Right ventricle myocardium superior (tissue), 1 donor: Measurements from ENCODE around the gene STRADA. TPM values are rescaled to one million over a fixed set of nuclear protein-coding genes. Genes with fewer than 3 reads are reported as not detected.

Source experiments
- ATAC-seq: fragments of 200-7000 bp; cut with Tn5 transposase; one replicate; pipeline ENCODE4 v1.9.1; 2020; ENCODE audit warnings: mild to moderate bottlenecking; ENCODE audit not compliant: poor library complexity
- DNase-seq: peaks from one replicate; pipeline ENCODE4 v3.0.0-alpha.2; 2020
- intact Hi-C: fragments of 100-400 bp; cut with DNase I; formaldehyde crosslinking; loops from one replicate; pipeline ENCODE4 v1.11.2; 2022
- total RNA-seq: library from RNA; stranded (reverse); fragmentation: NEBNext Ultra II Directional; extraction: Animal tissue kit (Norgen Biotek cat#: 25700); gene quantifications from one replicate; pipeline ENCODE4 v1.2.1, GENCODE V29; 2021
- donor health status: DM: no; HTN: yes; CAD: no; lungs with severe emphysema.

Gene STRADA
- total RNA-seq, 1 donor from 2014 or later, result 14.7 TPM

- DNase-seq (no peak), ATAC-seq (no peak)
- intact Hi-C loops, result no loop called here
Measured at GRCh38 chr17:63694950-63695773, 46.4 kb downstream of the STRADA start.

DNA sequence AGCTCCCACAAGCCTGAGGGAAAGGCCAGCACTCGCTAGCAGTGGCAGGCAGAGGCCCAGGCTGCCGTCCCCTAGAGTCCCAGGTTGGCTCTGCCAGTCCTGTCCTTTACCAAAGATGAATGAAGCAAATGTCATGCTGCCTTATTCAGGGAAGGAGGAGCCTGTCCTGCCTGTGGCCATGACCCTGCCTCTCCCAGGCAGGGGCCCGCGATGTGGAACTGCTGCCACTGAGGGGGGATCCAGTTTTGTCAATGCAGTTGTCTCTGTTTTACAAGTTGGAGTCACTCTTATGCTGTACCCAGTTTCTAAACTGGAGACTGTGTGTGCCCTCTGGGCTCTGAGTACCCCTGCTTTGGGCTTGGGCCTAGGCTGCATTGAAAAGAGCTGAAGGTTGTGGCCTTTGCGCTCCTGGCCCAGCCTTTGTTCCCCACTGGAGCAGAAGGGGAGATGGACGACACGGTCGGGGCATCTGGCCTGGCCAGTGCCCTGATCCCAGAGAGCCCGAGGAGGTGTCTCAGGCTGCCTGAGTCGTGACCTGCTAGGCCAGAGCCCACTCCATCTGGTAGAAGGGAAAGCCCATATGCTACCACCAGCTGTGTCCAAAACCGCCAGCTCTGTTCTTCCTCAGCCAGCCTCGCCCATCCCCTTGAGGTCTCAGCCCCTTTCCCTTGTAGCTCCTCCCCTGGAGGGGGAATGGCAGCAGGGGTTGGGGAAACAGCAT, 47.2 kb downstream of the STRADA start:
- DNase-seq (no peak), ATAC-seq (no peak)
- intact Hi-C loops, result no loop called here

- no peak for DNase-seq
- intact Hi-C loops, result no loop called here
- no peak for ATAC-seq
Measured at GRCh38 chr17:63693411-63694113, 48.0 kb downstream of the STRADA start.

GRCh38 chr17:63692195-63692816, 49.3 kb downstream of the STRADA start:
- no peak for ATAC-seq
- DNase-seq, result no peak
- intact Hi-C loops, result no loop called here

DNA sequence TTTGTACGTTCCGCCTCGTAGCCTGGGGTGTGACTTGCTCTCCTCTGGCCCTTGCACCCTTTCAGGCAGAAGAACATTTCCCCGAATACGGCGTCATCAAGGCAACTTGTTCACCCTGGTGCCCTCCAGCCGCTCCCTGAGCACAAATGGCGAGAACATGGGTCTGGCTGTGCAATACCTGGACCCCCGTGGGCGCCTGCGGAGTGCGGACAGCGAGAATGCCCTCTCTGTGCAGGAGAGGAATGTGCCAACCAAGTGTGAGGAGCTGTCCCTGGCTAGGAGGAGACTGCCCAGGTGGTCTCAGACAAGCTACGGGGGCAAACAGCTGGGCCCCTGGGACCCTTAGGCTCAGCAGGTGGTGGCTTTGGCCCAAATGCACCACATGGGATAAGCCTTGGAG, 52.1 kb downstream of the STRADA start:
- intact Hi-C loops, result no loop called here
- no peak for DNase-seq
- no peak for ATAC-seq

- ATAC-seq (no peak), DNase-seq (no peak)
- intact Hi-C loops, result no loop called here
Measured at GRCh38 chr17:63688396-63689020, 53.1 kb downstream of the STRADA start.

- DNase-seq, result no peak
- intact Hi-C loops, result no loop called here
- no peak for ATAC-seq
Measured at GRCh38 chr17:63686138-63686685, 55.4 kb downstream of the STRADA start.

GRCh38 chr17:63685578-63685977, 56.0 kb downstream of the STRADA start:
- DNase-seq, result no peak
- intact Hi-C loops, result no loop called here
- ATAC-seq, result no peak

DNA sequence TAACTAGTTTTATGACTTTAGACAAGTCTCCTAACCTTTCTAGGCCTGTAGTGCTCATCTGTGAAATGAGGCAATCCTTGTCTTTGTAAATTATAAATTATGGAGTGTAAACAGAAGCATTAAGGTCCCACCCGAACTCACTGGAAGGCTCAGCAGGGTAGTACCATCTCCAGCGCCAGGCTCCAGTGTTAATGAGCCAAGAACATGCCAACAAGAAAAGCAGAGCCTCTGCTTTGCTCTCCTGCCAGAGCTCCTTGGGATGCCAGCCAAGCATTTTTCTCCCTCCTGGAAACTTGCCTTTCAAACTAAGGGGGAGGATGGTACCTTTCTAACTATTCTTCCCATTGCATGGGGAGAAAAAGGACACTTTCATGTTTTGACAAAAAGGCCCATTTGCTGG, 56.6 kb downstream of the STRADA start:
- ATAC-seq (peak; percentile 57), DNase-seq (no peak)
- intact Hi-C loops, result no loop called here

- no peak for ATAC-seq
- no peak for DNase-seq
- intact Hi-C loops, result no loop called here
Measured at GRCh38 chr17:63682981-63683380, 58.6 kb downstream of the STRADA start.

- intact Hi-C loops, result no loop called here
- ATAC-seq (no peak), DNase-seq (no peak)
Measured at GRCh38 chr17:63682441-63682840, 59.2 kb downstream of the STRADA start.

GRCh38 chr17:63681530-63681929, 60.1 kb downstream of the STRADA start:
- ATAC-seq (peak; percentile 26), DNase-seq (no peak)
- intact Hi-C loops, result no loop called here

DNA sequence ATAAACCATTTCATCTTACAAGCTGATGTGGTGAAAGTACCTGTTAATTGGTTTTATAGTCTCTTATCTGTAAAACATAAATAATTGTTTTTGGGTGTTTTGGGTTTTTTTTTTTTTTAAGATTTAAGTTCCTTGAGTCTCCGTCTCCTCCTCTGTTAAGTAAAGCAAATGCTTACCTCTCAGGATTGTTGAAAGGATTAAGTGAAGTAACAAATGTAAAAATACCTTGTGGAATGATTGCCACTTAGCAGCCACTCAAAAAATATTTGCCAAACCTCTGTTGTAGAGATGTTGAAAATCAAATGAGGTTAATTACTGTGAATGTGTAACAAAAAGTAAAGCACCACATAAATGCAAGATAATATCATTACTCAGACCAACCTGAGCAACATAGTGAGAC, 60.9 kb downstream of the STRADA start:
- no peak for DNase-seq
- intact Hi-C loops, result no loop called here
- no peak for ATAC-seq

DNA sequence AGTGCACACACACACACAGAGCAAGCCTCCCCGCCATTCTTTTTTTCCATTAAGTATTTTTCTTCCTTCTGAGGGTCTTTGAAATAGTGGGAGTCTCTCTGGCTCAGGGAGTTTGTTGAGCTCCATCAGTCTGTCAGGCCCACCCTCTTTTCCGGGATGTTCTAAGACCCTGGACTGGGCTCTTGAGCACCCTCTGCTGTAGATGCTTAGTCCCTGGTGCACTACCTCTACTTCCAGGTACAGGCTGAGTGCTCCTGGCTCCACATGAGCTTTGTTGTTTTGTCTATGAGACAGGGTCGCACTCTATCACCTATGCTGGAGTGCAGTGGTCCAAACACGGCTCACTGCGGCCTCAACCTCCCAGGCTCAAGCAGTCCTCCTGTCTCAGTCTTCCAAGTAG, 62.4 kb downstream of the STRADA start:
- intact Hi-C loops, result no loop called here
- ATAC-seq (no peak), DNase-seq (no peak)

- DNase-seq (no peak), ATAC-seq (no peak)
- intact Hi-C loops, result no loop called here
Measured at GRCh38 chr17:63676584-63676983, 65.0 kb downstream of the STRADA start.

- peak; percentile 78 for DNase-seq
- peak; percentile 93 for ATAC-seq
- intact Hi-C loops, result no loop called here
Measured at GRCh38 chr17:63675607-63676546, 65.7 kb downstream of the STRADA start.

GRCh38 chr17:63675231-63675606, 66.4 kb downstream of the STRADA start:
- DNase-seq (no peak), ATAC-seq (peak; percentile 78)
- intact Hi-C loops, result no loop called here

DNA sequence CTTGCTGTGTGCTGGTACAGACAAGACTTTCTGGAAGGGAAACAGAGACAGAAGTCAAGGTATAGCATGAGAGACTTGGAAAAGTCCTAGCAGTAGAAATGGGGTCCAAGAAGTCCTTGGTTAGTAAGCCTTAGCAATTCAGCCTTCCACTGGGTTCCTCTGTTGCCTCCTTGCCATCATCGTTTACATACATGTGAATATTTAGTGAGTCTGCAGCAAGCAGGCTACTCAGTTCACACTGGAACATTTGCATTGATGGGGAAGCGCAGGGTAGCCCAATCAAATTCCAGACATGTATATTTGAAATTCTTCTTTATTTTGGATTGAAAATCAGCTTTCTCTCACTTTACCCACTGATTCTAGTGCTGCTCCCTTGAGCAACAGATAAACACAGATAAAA, 68.7 kb downstream of the STRADA start:
- intact Hi-C loops, result no loop called here
- ATAC-seq (no peak), DNase-seq (no peak)
